Activated T-cell treated with anti-CD3 and anti-CD28 coated beads, Interleukin-2, amount 50 U/mL, for 1 hour (primary cell): Measurements from ENCODE around the gene PRAMEF8.
"Not testable (repeated sequence)": the region's sequence is repeated elsewhere in the genome, so short reads cannot be mapped to it uniquely, and the experiment has no call there.

Source experiments
- DNase-seq: peaks from one replicate; pipeline ENCODE4 v3.0.0-alpha.2; 2020

The PRAMEF8 gene

DNA sequence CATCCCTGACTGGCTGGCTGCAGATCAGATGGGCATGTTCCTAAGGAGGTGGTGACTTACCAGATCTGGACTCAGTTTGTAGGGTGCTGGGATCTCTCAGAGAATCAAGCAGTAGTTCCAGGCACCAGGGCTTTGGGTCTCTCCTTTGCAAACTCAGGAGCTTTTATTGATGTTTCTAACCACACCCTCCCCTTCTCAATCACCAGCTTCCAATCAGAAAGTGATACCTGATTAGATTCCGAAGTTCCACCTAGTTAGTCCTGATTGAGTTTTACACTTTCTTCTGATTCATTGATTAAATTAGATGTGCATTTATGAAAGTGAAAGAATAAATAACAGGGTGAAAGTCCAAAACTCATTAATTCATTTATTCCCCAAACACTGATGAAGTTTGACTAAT, at the start of gene PRAMEF8:
Gene PRAMEF8 (minus strand): TSS at position 101 of the 400 bp plus-strand sequence. CDS start 1,046 bp downstream, outside the sequence.
- DNase-seq: not testable (repeated sequence)

DNA sequence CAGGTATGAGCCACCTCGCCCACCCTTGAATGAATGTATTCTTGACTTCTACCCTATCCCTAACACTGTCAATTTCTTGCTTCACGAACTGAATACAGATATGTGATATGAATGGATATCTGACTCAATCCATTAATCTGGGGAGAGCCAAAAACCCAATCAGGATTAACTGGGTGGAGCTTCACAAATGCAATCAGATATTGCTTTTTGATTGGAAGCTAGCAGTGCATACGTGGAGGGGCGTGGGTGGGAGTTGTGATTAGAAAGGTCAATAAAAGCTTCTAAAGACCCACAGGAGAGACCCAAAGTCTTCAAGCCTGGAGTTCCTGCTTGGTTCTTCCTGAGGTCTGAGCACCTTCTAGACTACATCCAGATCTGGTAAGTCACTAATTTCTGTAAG, 30.3 kb upstream of the PRAMEF8 start, which contains the start of gene PRAMEF15:
Gene PRAMEF15 (plus strand): TSS at position 301 of the 400 bp plus-strand sequence. CDS start 2,827 bp downstream, outside the sequence.
- not testable (repeated sequence) for DNase-seq

DNA sequence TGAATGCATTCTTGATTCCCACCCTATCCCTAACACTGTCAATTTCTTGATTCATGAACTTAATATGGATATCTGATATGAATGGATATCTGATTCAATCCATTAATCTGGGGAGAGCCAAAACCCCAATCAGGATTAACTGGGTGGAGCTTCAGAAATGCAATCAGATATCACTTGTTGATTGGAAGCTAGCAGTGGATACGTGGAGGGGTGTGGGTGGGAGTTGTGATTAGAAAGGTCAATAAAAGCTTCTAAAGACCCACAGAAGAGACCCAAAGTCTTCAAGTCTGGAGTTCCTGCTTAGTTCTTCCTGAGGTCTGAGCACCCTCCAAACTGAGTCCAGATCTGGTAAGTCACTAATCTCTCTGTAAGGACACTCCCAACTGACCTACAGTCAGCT, 18.3 kb upstream of the PRAMEF8 start, which contains the start of gene PRAMEF33:
Gene PRAMEF33 (plus strand): TSS at position 301 of the 400 bp plus-strand sequence. CDS start 2,416 bp downstream, outside the sequence.
- DNase-seq: not testable (repeated sequence)

DNA sequence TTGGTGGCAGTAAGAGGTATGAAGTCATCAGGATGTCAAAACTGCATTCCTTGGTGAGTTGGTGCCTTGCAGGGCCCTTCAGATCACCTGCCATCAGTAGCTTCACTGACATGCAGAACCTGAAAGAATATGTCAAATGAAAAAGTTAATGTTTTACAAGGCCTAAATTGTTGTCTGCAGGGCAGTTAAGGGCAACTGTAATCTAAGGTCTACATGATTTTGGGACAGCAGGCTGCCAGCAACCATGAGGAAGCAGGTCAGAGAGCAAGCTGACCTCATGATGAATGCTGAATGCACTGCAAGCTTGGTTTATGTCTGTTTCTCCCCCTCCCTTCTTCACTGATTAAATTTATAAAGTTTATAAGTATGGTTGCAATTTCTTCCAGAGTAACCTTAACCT, 17.3 kb upstream of the PRAMEF8 start:
- DNase-seq: not testable (repeated sequence)

DNA sequence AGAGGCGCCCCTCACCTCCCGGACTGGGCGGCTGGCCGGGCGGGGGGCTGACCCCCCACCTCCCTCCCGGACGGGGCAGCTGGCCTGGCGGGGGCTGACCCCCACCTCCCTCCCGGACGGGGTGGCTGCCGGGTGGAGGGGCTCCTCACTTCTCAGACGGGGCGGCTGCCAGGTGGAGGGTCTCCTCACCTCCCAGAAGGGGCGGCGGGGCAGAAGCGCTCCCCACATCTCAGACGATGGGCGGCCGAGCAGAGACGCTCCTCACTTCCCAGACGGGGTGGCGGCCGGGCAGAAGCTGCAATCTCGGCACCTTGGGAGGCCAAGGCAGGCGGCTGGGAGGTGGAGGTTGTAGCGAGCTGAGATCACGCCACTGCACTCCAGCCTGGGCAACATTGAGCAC, 13.8 kb upstream of the PRAMEF8 start:
- not testable (repeated sequence) for DNase-seq

DNA sequence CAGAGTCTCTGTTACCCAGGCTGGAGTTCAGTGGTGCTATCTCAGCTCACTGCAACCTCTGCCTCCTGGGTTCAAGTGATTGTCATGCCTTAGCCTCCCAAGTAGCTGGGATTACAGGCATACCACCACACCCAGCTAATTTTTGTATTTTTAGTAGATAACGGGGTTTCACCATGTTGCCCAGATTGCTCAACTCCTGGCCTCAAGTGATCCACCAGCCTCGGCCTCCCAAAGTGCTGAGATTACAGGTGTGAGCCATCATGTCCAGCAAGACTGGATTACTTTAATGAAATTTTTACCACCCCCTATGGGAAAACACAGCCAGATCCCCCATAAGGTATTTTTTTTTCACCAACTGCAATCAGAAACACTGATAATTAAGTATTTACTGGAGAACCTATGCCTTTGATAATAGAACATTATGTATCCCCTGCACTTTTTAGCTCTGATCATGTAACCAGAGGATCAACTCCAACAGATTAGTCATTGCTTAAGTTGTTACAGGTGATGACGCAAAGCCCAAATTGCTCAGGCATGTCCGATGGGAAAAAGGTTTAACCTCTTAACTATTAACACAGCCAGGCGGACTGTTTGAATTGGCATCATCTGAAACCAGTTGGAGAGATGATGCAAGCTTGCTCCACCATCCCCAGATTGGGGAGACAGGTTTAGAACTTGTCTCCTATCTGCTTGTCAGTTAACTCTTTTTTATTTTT, 12.4 kb upstream of the PRAMEF8 start:
- not testable (repeated sequence) for DNase-seq

DNA sequence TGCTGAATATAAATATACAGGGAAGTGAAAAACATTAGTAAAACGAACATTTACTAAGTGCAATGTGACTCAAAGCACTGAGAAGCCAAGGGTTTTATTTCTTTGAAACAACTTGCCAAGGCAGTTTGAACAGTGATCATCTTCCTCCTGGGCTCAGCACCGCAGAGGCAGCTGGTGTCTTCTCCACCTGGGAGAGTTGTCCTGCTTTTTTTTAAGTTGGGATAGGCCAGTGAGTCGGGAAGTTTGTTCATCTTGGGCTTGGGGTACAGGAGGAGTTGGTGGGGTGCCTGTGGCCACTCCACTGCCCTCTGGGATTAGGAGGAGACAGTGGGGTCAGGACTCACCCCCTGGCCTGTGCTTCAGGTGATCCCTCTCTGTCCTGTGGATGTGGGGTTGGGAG, 4.1 kb upstream of the PRAMEF8 start:
- DNase-seq: not testable (repeated sequence)

DNA sequence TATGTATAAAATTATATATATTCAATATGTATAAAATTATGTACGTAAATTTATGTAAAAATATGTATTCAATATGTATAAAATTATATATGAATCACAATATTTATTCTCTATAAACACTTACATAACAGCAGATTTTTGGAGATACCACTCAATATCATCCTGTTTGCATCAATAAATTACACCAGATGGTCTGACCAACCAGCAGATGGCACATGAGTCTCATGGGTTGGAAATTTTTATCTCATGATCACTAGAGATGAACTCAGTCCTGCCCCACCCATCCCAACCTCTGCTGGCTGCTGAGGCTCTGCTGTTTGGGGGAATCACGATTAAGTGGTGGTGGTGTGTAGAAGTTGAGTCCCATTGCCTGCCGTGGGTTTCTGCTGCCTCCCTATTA, 5.3 kb downstream of the PRAMEF8 start:
- not testable (repeated sequence) for DNase-seq

DNA sequence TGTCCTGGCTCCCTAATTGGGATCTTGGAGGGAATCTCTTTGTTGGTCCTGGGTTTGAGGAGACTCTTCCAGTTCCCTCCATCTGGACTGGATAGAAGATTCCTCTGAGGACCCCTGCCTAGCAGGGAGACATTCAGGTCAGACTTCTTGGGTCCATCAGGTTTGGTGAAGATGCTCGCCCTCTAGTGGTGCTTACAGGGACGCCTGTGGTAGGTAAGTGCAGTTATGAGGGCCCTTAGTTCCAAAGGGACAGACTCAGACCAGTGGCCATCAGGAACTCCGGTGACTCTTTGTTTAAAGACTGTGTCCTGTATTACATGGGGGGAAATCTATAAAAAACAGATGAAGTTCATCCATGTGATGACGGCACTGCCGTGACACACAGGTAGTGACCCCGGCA, 7.9 kb downstream of the PRAMEF8 start:
- DNase-seq: not testable (repeated sequence)

DNA sequence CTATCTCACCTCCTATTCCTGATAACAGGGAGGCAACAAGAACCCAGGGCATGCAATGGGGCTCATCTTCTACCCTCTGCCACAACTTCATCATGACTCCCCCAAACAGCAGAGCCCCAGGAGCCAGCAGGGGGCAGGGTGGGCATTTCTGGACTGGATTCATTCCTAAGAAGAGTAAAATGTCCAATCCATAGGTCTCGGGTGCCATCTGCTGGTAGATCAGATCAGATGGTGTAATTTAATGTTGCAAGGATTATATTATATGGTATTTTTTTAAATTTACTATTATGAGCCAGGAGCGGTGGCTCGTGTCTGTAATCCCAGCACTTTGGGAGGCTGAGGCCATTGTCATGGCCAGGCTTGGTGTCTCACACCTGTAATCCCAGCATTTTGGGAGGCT, 19.8 kb downstream of the PRAMEF8 start:
- DNase-seq: not testable (repeated sequence)

DNA sequence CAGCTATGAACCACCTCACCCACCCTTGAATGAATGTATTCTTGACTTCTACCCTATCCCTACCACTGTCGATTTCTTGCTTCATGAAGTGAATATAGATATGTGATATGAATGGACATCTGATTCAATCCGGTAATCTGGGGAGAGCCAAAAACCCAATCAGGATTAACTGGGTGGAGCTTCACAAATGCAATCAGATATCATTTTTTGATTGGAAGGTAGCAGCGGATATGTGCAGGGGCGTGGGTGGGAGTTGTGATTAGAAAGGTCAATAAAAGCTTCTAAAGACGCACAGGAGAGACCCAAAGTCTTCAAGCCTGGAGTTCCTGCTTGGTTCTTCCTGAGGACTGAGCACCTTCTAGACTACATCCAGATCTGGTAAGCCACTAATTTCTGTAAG, 31.0 kb downstream of the PRAMEF8 start, which contains the start of gene PRAMEF5:
Gene PRAMEF5 (plus strand): TSS at position 301 of the 400 bp plus-strand sequence. CDS start 5,071 bp downstream, outside the sequence.
- DNase-seq: not testable (repeated sequence)

DNA sequence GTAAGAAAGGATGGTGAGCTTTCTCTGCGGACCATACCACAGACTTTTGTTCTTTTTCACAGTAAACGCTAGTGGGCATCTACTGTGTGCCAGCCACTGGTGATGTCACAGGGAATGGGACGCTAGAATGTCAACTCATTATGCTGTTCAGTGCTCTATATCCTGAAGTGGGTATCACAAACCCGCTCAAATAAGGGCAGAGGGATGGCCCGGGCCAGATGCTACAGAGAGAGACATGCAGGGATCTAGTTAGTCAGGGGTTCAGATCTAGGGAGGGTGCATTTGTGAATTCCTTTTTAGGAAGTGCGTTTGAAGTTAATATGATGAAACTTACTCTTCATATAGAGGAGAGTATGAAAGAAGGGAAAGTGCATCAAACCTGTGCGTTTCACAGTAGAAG, 37.8 kb downstream of the PRAMEF8 start:
- not testable (repeated sequence) for DNase-seq

DNA sequence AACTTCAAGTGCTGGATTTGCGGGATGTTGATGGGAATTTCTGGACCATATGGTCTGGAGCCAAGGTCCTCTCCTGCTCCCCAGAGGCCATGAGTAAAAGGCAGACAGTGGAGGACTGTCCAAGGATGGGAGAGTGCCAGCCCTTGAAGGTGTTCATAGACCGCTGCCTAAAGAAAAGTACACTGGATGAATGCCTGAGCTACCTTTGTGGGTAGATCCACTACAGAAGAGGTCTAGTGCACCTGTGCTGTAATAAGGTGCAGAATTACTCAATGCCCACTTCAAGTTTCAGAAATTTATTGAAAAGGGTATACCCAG, 38.4 kb downstream of the PRAMEF8 start:
- not testable (repeated sequence) for DNase-seq

DNA sequence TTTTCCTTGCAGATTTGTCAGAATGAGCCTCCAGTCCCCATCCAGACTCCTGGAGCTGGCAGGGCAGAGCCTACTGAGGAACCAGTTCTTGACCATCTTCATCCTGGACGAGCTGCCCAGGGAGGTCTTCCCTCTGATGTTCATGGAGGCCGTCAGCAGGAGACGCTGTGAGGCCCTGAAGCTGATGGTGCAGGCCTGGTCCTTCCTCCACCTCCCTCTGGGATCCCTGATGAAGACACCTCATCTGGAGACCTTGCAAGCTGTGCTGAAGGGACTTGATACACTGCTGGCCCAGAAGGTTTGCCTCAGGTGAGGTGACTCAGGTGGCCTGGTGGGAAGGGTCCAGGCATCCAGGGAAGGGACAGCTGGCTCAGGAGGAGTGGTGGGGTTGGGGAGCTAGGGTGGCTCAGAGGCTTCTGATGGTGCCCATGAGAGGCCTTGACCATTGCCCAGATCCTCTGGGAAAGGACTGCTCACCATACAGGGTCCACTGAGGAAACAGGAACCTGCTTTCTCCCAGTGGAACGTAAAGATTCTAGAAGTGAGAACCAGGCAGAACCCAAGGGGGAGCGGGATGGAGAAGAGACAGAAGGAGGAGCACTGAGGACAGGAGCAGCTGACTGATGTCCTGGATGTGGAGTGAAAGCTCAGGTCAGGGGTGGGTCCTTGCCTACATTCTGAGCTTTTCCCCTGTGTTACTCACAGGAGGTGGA, 38.9 kb downstream of the PRAMEF8 start:
- not testable (repeated sequence) for DNase-seq

DNA sequence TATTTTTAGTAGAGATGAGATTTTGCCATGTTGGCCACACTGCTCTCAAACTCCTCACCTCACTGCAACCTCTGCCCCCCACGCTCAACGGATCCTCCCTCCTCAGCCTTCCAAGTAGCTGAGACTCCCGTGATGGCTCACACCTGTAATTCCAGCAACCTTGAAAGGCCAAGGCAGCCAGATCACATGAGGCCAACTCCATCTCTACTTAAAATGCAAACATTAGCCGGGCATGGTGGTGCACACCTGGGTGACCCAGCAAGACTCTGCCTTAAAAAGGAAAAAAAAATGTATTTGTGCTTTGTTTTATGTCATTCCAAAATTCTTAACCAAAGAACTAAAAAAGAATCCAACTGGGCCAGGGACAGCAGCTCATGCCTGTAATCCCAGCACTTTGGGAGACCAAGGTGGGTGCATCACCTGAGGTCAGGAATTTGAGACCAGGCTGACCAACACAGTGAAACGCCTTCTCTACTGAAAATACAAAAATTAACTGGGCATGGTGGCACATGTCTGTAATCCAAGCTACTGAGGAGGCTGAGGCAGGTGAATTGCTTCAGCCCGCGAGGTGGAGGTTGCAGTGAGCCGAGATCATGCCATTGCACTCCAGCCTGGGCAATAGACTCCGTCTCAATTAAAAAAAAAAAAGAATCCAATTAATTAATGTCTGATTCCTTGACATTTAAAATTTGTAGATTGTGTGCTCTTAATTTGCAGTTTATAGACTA, 41.2 kb downstream of the PRAMEF8 start:
- DNase-seq: not testable (repeated sequence)

DNA sequence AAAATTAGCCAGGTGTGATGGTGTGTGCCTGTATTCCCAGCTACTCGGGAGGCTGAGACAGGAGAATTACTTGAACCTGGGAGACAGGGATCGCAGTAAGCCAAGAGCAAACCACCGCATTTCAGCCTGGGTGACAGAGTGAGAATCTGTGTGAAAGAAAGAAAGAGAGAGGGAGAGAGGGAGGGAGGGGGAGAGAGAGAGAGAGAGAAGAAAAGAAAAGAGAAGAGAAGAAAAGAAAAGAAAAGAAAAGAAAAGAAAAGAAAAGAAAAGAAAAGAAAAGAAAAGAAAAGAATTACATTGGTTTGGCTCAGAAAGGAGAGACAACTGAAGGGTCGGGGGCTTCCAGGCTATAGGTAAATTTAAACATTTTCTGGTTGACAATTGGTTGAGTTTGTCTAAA, 45.3 kb downstream of the PRAMEF8 start:
- not testable (repeated sequence) for DNase-seq

DNA sequence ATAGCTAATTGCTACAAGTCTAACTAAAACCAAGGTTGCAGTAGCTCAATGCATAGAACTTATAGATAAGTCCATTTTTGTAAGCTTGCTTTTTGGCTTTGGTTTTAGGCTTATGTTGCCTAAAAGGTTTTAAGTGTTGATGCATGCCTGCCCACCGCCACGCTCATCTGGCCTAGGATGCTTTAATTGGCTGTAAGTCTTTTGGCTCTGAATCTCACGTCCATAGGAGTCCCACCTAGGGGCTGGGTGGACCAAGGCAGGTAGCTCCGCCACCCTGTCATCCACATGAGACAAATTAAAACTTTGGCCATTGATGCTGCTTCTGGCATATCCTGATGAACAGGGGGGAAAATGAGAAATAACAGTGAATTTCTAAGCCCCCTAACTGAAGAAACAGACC, 47.4 kb downstream of the PRAMEF8 start:
- not testable (repeated sequence) for DNase-seq

DNA sequence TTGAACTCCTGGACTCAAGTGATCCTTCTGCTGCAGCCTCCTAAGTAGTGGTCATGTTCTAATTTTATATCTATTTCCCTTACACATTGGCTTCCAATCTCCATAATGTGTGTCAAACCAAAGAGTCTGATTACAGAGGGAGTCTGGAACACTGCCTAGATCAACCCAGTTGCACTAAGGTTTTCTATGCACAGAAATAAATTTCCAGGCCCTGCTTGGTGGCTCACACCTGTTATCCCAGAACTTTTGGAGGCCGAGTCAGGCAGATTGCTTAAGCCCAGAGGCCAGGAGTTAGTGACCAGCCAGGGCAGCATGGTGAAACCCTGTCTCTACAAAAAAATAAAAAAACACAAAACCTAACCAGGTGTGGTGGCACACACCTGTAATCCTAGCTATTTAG, 50.9 kb downstream of the PRAMEF8 start:
- DNase-seq: not testable (repeated sequence)

DNA sequence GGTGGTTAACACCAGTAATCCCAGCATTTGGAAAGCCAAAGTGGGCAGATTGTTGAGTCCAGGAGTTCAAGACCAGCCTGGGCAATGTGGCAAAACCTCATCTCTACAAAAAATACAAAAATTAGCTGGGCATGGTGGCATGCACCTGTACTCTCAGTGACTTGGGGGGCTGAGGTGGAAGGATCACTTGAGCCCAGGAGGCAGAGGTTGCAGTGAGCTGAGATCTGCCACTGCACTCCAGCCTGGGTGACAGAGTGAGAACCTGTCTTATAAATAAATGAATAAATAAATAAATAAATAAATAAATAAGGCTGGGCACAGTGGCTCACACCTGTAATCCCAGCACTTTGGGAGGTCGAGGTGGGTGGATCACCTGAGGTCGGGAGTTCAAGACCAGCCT, 52.9 kb downstream of the PRAMEF8 start:
- not testable (repeated sequence) for DNase-seq
